Stomach (tissue), 9 donors: ENCODE measurements around the gene TSPAN32. TPM values are rescaled to one million over a fixed set of nuclear protein-coding genes. Genes with fewer than 3 reads are reported as not detected.

Experiments used
- DNase-seq, 2 donors: peaks; one replicate each; pipeline versions ENCODE4 v3.0.0 to v3.0.0-alpha.2; 2013 to 2019
- H3K27ac ChIP-seq, 5 donors: fragments of 200-600 bp in 4 of 5; sonication (generic) in 4 of 5; one replicate each; pipeline ENCODE4 v1.5.1; 2013 to 2019; ENCODE audit warnings: mild to moderate bottlenecking in 1 of 5, moderate library complexity in 1 of 5
- H3K27me3 ChIP-seq, 3 donors: fragments of 200-600 bp; sonication (generic); one replicate each; pipeline ENCODE4 v1.5.1; 2017 to 2019; ENCODE audit warnings: mixed run types in 1 of 3
- H3K36me3 ChIP-seq, 4 donors: fragments of 200-600 bp; sonication (generic); 1 replicate in 3 of 4; 2 replicates in 1 of 4; pipeline ENCODE4 v1.5.1; 2016 to 2019
- H3K4me1 ChIP-seq, 4 donors: fragments of 200-600 bp; sonication (generic); one replicate each; pipeline ENCODE4 v1.5.1; 2016 to 2019
- H3K4me3 ChIP-seq, 4 donors: fragments of 200-600 bp; sonication (generic) in 3 of 4; one replicate each; pipeline ENCODE4 v1.5.1; 2016 to 2019; ENCODE audit warnings: mild to moderate bottlenecking in 1 of 4
- H3K9me3 ChIP-seq, 4 donors: fragments of 200-600 bp; sonication (generic); one replicate each; pipeline ENCODE4 v1.5.1; 2016 to 2019
- CTCF ChIP-seq, 7 experiments: fragments of 450-650 bp in 4 of 7; fragments of 200-600 bp in 3 of 7; sonication (generic) in 3 of 7; IDR thresholded peaks; one replicate each; pipeline ENCODE4 v1.5.1; 2016 to 2019; ENCODE audit warnings: antibody characterized with exemption in 7 of 7, control low read depth in 2 of 7, mild to moderate bottlenecking in 1 of 7
- EP300 ChIP-seq: sonication (generic); formaldehyde crosslinking; IDR thresholded peaks from one replicate; pipeline ENCODE4 v1.6.1; 2017; ENCODE audit warnings: antibody characterized with exemption
- POLR2A ChIP-seq, 4 donors: fragments of 450-650 bp; IDR thresholded peaks; one replicate each; pipeline ENCODE4 v1.6.1; 2016; ENCODE audit warnings: antibody characterized with exemption in 4 of 4, control low read depth in 2 of 4, mild to moderate bottlenecking in 1 of 4, moderate library complexity in 1 of 4
- POLR2AphosphoS5 ChIP-seq, 3 donors: sonication (generic); formaldehyde crosslinking; IDR thresholded peaks; one replicate each; pipeline ENCODE4 v1.6.1; 2016; ENCODE audit warnings: antibody characterized with exemption in 3 of 3
- WGBS, 5 donors: extraction: QIAGEN DNeasy Blood & Tissue Kit in 3 of 5; methylation state at CpG; one replicate each; pipeline versions ENCODE4 v1.1.5 to v1.1.7; 2013 to 2018; 5-methylcytosine and 5-hydroxymethylcytosine counted together
- intact Hi-C: fragments of 100-400 bp; cut with DNase I; formaldehyde crosslinking; loops from one replicate; pipeline ENCODE4 v1.15.1; 2023; ENCODE audit warnings: low total_unique reads
- polyA plus RNA-seq, 3 donors: library from polyadenylated mRNA; stranded (reverse); fragments of 200-250 nt; gene quantifications; one replicate each; pipeline ENCODE4 v1.2.3, GENCODE V29; 2013
- total RNA-seq, 5 donors: library from RNA; depleted of rRNA; stranded (reverse); fragments of >200 nt; gene quantifications; one replicate each; pipeline versions ENCODE4 v1.1.0 to v1.2.3, GENCODE V29; 2014 to 2016
- donor health status: healthy with polysubstance abuse.
- donor health status: Bipolar disorder and iron deficiency.
- donor health status: healthy.

The TSPAN32 gene
- total and polyA plus RNA-seq, 8 donors = 1.1 to 9.0 (median 2.3) TPM; not detected in 4

- WGBS, 5 donors = 52 to 77% (median 58%) methylated on average over 18 to 26 of the region's 26 CpGs
- no peaks in the 10 kb centered on the region for H3K9me3 ChIP-seq
- intact Hi-C loops = no loop called here
- peak overlapping the region in 3 of 4 donors; percentile 55 to 68 (median 56) for H3K4me3 ChIP-seq
- peaks cover 25 to 44% (median 36%) of the 10 kb centered on the region in 4 donors for H3K4me1 ChIP-seq
- peak; percentile 26 to 34 for DNase-seq
- H3K27ac ChIP-seq = peak overlapping the region in 4 of 5 donors; percentile 20 to 87 (median 60)
- no peaks in the 10 kb centered on the region for H3K36me3 ChIP-seq
- peaks cover 12 to 58% (median 41%) of the 10 kb centered on the region in 3 donors for H3K27me3 ChIP-seq
- TF ChIP-seq CTCF (IDR thresholded peaks at IDR 0.05) (no peak), POLR2A (IDR thresholded peaks at IDR 0.05) (no peak), POLR2AphosphoS5 (IDR thresholded peaks at IDR 0.05) (no peak), EP300 (no peak)
Observed at GRCh38 chr11:2267851-2268728, 33.7 kb upstream of the TSPAN32 start.

- H3K4me1 ChIP-seq = peaks cover 25 to 44% (median 36%) of the 10 kb centered on the region in 4 donors
- no peaks in the 10 kb centered on the region for H3K9me3 ChIP-seq
- intact Hi-C loops = no loop called here
- 1 to 2% (median 1%) methylated on average over 27 to 89 of the region's 89 CpGs for WGBS, 5 donors
- peak overlapping the region; percentile 20 to 87 (median 52) for H3K27ac ChIP-seq
- H3K27me3 ChIP-seq = peaks cover 12 to 65% (median 41%) of the 10 kb centered on the region in 3 donors
- no peaks in the 10 kb centered on the region for H3K36me3 ChIP-seq
- peak overlapping the region; percentile 55 to 68 (median 56) for H3K4me3 ChIP-seq
- TF ChIP-seq POLR2AphosphoS5 (IDR thresholded peaks at IDR 0.05) = no peak
- no peak for TF ChIP-seq EP300
- TF ChIP-seq POLR2A (IDR thresholded peaks at IDR 0.05) = no peak
- no peak for TF ChIP-seq CTCF (IDR thresholded peaks at IDR 0.05)
- peak; percentile 65 to 89 for DNase-seq
Observed at GRCh38 chr11:2268729-2269600, 32.8 kb upstream of the TSPAN32 start.

- peaks cover 25 to 44% (median 36%) of the 10 kb centered on the region in 4 donors for H3K4me1 ChIP-seq
- H3K36me3 ChIP-seq = no peaks in the 10 kb centered on the region
- H3K4me3 ChIP-seq = peak overlapping the region; percentile 55 to 68 (median 56)
- H3K27me3 ChIP-seq = peaks cover 12 to 65% (median 41%) of the 10 kb centered on the region in 3 donors
- peak; percentile 74 to 93 for DNase-seq
- 1 to 3% (median 2%) methylated on average over 28 to 104 of the region's 104 CpGs for WGBS, 5 donors
- no peaks in the 10 kb centered on the region for H3K9me3 ChIP-seq
- TF ChIP-seq EP300 (no peak), POLR2AphosphoS5 (IDR thresholded peaks at IDR 0.05) (peak in 1 of 3 donors; percentile 34), CTCF (IDR thresholded peaks at IDR 0.05) (peak in 1 of 7 experiments; percentile 32)
- peak overlapping the region in 4 of 5 donors; percentile 20 to 87 (median 60) for H3K27ac ChIP-seq
- intact Hi-C loops = no loop called here
Observed at GRCh38 chr11:2269601-2270321, 32.1 kb upstream of the TSPAN32 start.
